ENCODE results near the gene ZIC5.

The ZIC5 gene

DNA sequence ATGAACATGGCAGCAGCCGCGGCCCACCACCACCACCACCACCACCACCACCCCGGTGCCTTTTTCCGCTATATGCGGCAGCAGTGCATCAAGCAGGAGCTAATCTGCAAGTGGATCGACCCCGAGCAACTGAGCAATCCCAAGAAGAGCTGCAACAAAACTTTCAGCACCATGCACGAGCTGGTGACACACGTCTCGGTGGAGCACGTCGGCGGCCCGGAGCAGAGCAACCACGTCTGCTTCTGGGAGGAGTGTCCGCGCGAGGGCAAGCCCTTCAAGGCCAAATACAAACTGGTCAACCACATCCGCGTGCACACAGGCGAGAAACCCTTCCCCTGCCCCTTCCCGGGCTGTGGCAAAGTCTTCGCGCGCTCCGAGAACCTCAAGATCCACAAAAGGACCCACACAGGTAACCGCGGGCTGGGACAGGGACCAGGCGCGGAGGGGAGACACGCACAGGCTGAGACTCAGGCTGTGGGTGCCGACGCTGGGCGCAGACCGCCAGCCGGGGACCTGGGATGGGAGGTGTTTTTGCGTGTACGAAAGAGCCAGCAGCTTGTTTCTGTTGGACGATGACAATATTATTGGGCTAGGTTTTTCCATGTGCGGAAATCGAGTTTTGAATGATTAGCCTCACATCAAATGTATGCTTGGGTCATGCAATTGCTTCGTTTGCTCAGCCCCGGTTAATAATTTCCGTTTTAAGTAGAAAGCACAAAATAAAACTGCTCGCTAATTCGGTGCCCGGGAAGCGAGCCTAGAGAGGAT lies 11.3 kb upstream of the ZIC5 start:
- DNase-seq (ENCODE audit: low spot score in 2 of 2) (no peak), ATAC-seq (ENCODE audit: low read depth) (no peak)
- H3K36me3 Mint-ChIP-seq = peaks cover 2% of the 10 kb centered on the region
- peaks cover 18% of the 10 kb centered on the region for H3K27me3 Mint-ChIP-seq
- peaks cover 3% of the 10 kb centered on the region for H3K9me3 Mint-ChIP-seq
- H3K27ac Mint-ChIP-seq = no peak overlapping the region
- H3K4me3 Mint-ChIP-seq = no peak overlapping the region
- H3K4me1 Mint-ChIP-seq = peaks cover 3% of the 10 kb centered on the region

DNA sequence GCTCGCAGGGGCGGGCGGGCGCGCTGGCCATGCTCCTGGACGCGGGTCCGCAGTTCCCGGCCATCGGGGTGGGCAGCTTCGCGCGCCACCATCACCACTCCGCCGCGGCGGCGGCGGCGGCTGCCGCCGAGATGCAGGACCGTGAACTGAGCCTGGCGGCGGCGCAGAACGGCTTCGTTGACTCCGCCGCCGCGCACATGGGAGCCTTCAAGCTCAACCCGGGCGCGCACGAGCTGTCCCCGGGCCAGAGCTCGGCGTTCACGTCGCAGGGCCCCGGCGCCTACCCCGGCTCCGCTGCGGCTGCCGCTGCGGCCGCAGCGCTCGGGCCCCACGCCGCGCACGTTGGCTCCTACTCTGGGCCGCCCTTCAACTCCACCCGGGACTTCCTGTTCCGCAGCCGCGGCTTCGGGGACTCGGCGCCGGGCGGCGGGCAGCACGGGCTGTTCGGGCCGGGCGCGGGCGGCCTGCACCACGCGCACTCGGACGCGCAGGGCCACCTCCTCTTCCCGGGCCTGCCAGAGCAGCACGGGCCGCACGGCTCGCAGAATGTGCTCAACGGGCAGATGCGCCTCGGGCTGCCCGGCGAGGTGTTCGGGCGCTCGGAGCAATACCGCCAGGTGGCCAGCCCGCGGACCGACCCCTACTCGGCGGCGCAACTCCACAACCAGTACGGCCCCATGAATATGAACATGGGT lies 10.6 kb upstream of the ZIC5 start:
- ATAC-seq (ENCODE audit: low read depth) (peak; percentile 22), DNase-seq (ENCODE audit: low spot score in 2 of 2) (no peak)
- no peak overlapping the region for H3K4me3 Mint-ChIP-seq

DNA sequence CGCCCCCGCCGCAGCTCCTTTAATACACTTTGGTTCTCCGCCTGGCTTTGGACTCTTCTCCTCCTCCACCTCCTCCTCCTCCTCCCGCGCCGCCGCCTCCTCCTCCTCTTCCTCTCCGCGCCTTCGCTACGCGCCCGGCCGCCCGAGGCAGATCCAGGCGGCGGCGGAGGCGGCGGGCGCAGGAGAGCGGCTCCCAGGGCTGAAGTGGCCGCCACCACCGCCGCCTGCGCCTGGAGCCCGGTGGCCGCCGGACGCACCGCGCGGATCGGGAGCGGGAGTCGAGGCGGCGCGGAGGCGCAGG lies 10.1 kb upstream of the ZIC5 start, which contains the start of gene ZIC2:
Gene ZIC2, plus strand, starts transcription at position 50 of the 301 bp plus-strand sequence. CDS start 281 bp downstream, outside the sequence.
- DNase-seq (ENCODE audit: low spot score in 2 of 2) (no peak), ATAC-seq (ENCODE audit: low read depth) (no peak)
- H3K27me3 Mint-ChIP-seq = peaks cover 17% of the 10 kb centered on the region

More for the DNA sequence above, 10.6 kb upstream of the ZIC5 start:
- H3K4me1 Mint-ChIP-seq = peaks cover 3% of the 10 kb centered on the region
- H3K36me3 Mint-ChIP-seq = peaks cover 2% of the 10 kb centered on the region
- H3K27ac Mint-ChIP-seq = no peak overlapping the region
- peaks cover 3% of the 10 kb centered on the region for H3K9me3 Mint-ChIP-seq
- peaks cover 16% of the 10 kb centered on the region for H3K27me3 Mint-ChIP-seq

DNA sequence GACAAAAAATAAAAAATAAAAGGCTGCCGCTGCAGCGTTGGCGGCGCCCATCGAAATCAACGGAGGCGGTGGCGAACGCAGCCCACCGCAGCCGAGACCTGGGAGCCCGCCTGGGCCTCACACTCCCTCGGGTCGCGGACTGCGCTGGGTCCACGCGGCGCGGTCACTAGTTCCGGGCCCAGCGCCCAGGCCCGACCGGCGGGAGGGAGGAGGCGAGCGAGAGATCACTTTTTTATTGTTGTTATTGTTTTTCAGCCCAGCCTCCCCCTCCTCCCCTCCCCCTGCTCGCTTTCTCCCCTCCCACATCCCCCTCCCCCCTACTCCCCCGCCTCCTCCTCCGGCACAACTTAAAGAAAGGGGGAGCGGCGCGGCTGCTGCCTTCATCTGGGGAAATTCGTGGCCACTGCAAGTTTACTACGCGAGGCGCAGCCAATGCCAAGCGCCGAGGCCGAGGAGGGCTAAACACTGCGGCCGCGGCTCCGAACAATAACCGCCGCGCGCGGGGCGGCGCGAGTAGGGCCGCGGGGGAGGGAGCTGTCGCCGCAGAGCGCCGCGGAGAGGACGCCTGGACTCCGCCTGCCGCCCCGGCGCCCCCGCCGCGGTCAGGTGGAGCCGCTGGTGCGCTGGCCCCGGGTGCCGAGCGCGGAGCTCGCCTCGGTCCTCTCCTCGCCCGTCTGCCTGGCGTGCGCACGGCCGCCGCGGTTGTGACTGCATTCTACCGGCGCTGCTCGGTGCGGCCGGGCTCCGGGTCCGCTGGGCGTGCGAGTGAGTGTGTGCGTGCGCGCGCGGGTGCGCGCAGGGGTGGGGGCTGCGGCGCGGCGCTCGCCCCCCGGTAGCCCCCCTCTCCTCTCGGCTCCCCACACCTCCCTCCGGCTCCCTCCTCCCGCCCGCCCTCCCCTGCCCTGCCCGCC lies 9.5 kb upstream of the ZIC5 start:
- DNase-seq (ENCODE audit: low spot score in 2 of 2) = no peak
- peaks cover 2% of the 10 kb centered on the region for H3K36me3 Mint-ChIP-seq
- peak overlapping the region; percentile 72 for H3K4me3 Mint-ChIP-seq
- no peak overlapping the region for H3K27ac Mint-ChIP-seq
- H3K27me3 Mint-ChIP-seq = peaks cover 19% of the 10 kb centered on the region
- peaks cover 3% of the 10 kb centered on the region for H3K4me1 Mint-ChIP-seq
- ATAC-seq (ENCODE audit: low read depth) = peak; percentile 19
- H3K9me3 Mint-ChIP-seq = peaks cover 3% of the 10 kb centered on the region

More for the DNA sequence above, 10.1 kb upstream of the ZIC5 start, which contains the start of gene ZIC2:
- H3K9me3 Mint-ChIP-seq = peaks cover 3% of the 10 kb centered on the region
- H3K27ac Mint-ChIP-seq = no peak within 1 kb of the TSS
- peaks cover 3% of the 10 kb centered on the region for H3K4me1 Mint-ChIP-seq
- H3K4me3 Mint-ChIP-seq = peak within 1 kb of the TSS; percentile 72
- peaks cover 2% of the 10 kb centered on the region for H3K36me3 Mint-ChIP-seq

DNA sequence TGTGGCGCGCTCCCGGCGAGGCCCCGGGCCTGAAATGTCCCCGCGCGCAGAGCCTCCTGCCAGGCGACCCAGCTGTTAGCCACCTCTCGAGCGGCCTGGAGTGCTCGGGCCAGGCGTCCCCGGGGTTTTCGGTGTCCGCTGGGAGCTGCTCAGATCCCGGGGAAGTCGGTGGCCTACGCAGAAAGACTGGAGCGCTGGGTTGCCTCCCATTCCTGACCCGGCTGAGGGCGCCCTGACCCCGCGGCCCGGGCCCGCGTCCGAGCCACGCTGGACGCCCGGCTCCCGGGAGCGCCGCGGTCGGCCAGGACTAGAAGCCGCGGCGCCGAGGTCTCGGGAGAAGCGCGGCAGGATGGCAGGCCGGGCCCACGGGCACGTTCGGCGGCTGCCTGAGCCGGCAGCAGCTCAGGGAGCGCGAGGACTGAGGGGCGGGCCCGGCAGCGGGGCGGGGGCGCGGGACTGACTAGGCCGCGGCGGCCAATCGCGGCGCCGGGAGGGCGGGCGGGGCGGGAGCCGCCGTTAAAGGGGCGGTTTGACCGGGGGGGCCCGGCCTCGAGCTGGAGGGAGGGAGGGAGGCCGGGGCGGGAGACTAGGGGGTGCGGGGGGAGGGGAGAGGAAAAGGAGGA lies 8.7 kb upstream of the ZIC5 start:
- peak in 1 of 2 donors; percentile 40 for DNase-seq (ENCODE audit: low spot score in 2 of 2)

DNA sequence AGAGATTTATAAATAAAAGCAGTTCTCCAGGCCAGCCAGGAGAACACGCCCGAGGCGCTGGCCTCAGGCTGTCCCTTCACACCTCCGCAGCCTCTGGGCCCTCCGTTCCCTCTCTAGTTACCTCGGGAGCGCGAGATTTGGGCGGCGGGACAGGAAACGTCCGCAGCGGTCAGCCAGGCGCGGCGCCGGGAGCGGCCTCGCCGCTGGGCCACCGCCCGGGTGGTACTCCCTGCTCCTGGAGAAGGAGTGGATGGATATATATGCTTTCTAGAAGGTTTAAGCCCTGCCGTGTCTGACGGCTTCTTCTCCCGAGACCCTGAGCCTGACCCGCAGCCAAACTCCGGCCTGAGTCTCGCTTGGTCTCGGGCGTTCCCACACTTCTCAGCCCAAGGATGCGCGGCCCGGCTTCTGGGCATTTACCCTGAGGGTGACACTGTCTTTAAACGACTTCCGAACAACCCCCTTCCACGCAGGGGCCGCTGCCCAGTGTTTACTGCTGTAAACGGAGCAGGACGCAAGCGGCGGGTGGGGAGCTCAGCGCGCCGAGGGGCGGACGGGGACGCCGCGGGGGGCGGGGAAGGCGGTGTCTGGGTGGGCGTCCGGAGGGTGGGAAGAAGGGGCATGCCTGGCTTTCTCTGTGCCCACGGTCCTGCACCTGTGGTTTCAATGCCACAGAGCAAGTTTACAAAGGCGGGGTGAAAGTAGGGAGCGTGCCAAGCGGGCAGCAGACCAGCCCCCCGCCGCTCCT lies 8.1 kb upstream of the ZIC5 start:
- Mint-ChIP-seq H3K27me3 (peaks cover 20% of the 10 kb centered on the region), H3K36me3 (no peaks in the 10 kb centered on the region), H3K9me3 (no peaks in the 10 kb centered on the region), H3K27ac (no peak overlapping the region), H3K4me3 (peak overlapping the region; percentile 21), H3K4me1 (peaks cover 3% of the 10 kb centered on the region)
- DNase-seq (ENCODE audit: low spot score in 2 of 2) (peak in 1 of 2 donors; percentile 16), ATAC-seq (ENCODE audit: low read depth) (no peak)

More for the DNA sequence above, 8.7 kb upstream of the ZIC5 start:
- H3K4me1 Mint-ChIP-seq = peaks cover 3% of the 10 kb centered on the region
- peak; percentile 71 for ATAC-seq (ENCODE audit: low read depth)
- H3K27me3 Mint-ChIP-seq = peaks cover 17% of the 10 kb centered on the region
- H3K36me3 Mint-ChIP-seq = no peaks in the 10 kb centered on the region
- H3K9me3 Mint-ChIP-seq = no peaks in the 10 kb centered on the region
- no peak overlapping the region for H3K4me3 Mint-ChIP-seq
- H3K27ac Mint-ChIP-seq = no peak overlapping the region

DNA sequence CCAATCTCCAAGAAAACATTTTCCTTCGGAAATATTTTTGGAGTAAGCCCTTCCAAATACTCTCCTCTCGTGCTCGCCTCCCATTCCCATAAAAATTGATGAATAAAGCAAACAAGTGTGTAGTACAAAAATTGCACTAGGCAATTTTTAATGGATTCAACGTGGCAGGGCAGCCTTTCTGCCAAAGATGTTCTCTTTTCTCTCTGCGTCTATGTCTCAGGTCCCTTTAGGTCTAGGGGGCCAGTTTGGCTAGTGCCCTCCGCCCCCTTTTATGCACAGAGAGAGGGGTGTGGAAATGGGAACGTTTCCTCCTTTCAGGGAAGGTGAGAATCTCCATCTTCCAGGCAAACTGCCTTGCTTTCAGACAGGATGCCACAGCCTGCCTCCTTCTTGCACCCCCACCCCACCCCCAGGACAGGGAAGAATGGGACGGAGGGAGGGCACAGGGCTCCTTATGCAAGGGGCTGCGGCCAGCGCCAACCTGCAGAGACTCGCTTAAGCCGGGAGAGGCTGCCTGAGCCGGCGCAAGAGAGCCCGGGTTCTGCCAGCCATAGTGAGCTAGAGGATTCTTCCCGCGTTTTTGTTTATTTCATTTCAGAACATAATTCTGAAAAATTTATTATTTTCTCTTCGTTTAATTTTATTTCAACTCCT lies 7.4 kb upstream of the ZIC5 start:
- no peaks in the 10 kb centered on the region for H3K9me3 Mint-ChIP-seq
- no peak for DNase-seq (ENCODE audit: low spot score in 2 of 2)
- H3K27me3 Mint-ChIP-seq = peaks cover 21% of the 10 kb centered on the region
- H3K36me3 Mint-ChIP-seq = no peaks in the 10 kb centered on the region
- peaks cover 3% of the 10 kb centered on the region for H3K4me1 Mint-ChIP-seq
- no peak overlapping the region for H3K4me3 Mint-ChIP-seq
- ATAC-seq (ENCODE audit: low read depth) = no peak
- no peak overlapping the region for H3K27ac Mint-ChIP-seq

DNA sequence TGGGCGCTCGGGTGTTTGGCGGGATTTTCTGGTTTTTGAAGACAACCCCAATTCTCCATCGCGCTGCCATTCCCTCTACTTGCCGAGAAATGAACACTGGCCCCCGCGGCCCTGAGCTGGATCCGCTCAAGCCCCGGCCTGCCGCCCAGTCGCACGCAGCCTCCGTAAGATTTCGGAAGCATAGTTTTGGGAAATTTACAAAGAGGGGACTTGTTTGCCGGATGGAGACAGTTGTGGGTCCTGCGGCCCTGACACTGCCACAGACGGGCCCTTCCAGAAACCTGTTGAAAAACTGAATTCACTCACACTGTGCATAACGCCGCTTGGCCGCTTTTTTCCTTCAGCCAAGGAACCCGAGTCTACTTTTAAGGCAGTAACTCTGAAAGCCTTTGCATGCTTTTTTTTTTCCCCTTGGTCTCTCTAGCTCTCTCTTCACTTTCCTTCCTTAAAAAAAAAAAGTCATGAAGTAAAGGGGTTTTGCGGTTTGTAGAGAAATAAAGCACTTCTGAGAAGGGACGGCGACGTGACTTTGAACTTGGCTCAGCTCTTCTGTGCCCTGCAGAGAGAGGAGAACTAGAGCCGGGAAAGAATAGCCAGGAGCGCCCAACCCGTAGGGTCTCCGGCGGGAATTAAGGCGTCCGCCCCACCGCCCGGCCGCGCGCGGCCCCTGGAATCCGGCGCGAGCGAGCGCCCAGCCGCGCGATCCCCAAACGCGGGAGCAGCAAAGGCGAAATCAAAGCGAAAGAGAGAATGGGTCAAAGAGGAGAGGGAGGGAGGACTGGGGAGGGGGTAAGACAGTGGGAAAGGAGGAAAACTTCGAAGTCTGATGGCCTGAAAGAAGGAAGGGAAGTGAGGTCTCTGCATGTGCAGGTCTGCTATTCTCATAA lies 6.6 kb upstream of the ZIC5 start:
- Mint-ChIP-seq H3K27ac (no peak overlapping the region), H3K36me3 (peaks cover 2% of the 10 kb centered on the region), H3K9me3 (peaks cover 2% of the 10 kb centered on the region), H3K4me1 (peaks cover 3% of the 10 kb centered on the region), H3K4me3 (no peak overlapping the region), H3K27me3 (peaks cover 25% of the 10 kb centered on the region)
- ATAC-seq (ENCODE audit: low read depth) = no peak
- DNase-seq (ENCODE audit: low spot score in 2 of 2) = no peak

DNA sequence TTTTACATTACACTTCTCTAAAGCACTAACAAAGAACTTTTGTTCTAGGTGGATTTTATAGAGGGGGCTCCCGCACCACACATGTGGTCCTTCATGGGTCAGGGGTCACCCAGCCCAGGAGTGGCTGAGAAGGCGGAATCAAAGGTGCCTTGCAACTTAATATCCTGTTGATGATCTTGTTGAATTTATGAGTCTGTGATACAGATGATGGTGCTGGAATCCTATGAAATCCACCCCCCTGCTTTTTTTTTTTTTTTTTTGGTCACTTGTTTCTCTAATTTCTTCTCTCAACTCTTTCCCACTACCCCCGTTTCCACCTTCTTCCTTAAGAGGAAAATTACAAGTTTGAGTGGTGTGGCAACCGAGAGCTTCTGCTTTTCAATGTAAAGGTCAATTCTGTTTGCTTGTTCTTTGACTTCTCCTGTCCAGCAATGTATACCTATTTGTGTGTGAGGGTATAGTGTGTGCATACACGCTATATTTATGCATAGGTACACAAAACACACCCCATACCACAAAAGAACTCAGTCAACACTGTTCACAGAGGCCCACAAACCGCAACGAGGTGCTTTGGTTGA lies 5.9 kb upstream of the ZIC5 start:
- Mint-ChIP-seq H3K27ac (no peak overlapping the region), H3K36me3 (peaks cover 2% of the 10 kb centered on the region), H3K27me3 (peaks cover 27% of the 10 kb centered on the region), H3K4me3 (no peak overlapping the region), H3K4me1 (peaks cover 3% of the 10 kb centered on the region), H3K9me3 (peaks cover 3% of the 10 kb centered on the region)
- no peak for DNase-seq (ENCODE audit: low spot score in 2 of 2)
- no peak for ATAC-seq (ENCODE audit: low read depth)

DNA sequence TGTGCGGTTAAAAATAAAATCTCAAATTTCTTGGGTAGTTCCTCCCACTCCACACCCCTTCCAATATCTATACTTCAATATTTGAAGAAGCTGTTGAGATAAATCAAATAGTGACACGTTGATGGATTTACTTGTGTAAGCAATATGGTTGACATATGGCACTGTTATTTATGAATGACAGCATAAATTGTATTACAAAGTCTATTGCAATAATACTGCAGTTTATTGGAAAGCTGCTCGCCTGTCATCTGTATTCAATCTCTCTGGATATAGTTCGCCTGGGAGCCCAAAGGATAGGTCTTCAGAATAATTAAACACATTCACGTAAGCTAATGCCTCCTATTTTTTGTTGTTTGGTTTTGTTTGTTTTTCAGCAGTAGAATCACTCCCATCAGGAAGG lies 5.0 kb upstream of the ZIC5 start:
- Mint-ChIP-seq H3K36me3 (peaks cover 2% of the 10 kb centered on the region), H3K27me3 (peaks cover 33% of the 10 kb centered on the region), H3K9me3 (peaks cover 3% of the 10 kb centered on the region), H3K4me1 (peaks cover 3% of the 10 kb centered on the region), H3K27ac (no peak overlapping the region), H3K4me3 (no peak overlapping the region)
- ATAC-seq (ENCODE audit: low read depth) = no peak
- DNase-seq (ENCODE audit: low spot score in 2 of 2) = no peak

DNA sequence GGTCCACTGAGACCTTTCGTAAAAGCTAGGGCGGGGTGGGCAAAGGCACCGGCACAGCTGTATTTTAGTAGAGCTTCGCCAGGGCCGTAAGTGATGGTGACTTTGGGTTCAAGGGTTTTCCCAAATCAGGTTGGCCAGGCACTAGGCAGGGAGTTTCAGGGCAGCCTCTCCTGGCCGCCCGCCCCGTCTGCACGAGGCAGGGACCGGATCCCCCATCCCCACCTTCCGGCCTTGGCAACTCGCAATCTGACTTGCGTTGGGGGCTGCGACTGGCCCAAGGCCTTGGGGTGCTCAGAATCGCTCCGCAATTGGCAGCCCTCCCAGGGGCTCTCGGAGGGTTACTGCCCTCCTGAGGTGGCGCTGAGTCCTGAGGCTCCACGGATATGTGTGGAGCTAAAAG lies 4.1 kb upstream of the ZIC5 start:
- Mint-ChIP-seq H3K27ac (no peak overlapping the region), H3K9me3 (peaks cover 3% of the 10 kb centered on the region), H3K4me3 (no peak overlapping the region), H3K4me1 (peaks cover 3% of the 10 kb centered on the region), H3K36me3 (peaks cover 2% of the 10 kb centered on the region), H3K27me3 (peaks cover 34% of the 10 kb centered on the region)
- ATAC-seq (ENCODE audit: low read depth) = no peak
- DNase-seq (ENCODE audit: low spot score in 2 of 2) = no peak

Data from memory B cell (primary cell).